HepG2 (cell line): Measurements from ENCODE around the gene ADCY9.

Experiments
- CENPX ChIP-seq: sonication (generic); formaldehyde crosslinking; IDR thresholded peaks from 2 replicates; pipeline ENCODE4 v1.9.0; 2021; ENCODE audit warnings: mild to moderate bottlenecking, missing genetic modification reagents, moderate library complexity
- KAT2B ChIP-seq: fragments of 150-350 bp; IDR thresholded peaks from 2 replicates; pipeline ENCODE4 v1.6.1; 2014; ENCODE audit warnings: low read depth, low read length, borderline replicate concordance
- RAD51 ChIP-seq: fragments of 450-650 bp; IDR thresholded peaks from 2 replicates; pipeline ENCODE4 v1.6.1; 2016; ENCODE audit warnings: borderline replicate concordance
- RORA ChIP-seq: sonication (generic); formaldehyde crosslinking; IDR thresholded peaks from 2 replicates; pipeline ENCODE4 v1.5.0; 2020; ENCODE audit warnings: mild to moderate bottlenecking, missing genetic modification reagents, moderate library complexity
- TF ChIP-seq, protein P1 (sequence below): IDR thresholded peaks from 2 replicates; pipeline ENCODE4 v1.6.1; 2012; ENCODE audit warnings: low read depth, low read length, improper control_type of control experiment

DNA sequence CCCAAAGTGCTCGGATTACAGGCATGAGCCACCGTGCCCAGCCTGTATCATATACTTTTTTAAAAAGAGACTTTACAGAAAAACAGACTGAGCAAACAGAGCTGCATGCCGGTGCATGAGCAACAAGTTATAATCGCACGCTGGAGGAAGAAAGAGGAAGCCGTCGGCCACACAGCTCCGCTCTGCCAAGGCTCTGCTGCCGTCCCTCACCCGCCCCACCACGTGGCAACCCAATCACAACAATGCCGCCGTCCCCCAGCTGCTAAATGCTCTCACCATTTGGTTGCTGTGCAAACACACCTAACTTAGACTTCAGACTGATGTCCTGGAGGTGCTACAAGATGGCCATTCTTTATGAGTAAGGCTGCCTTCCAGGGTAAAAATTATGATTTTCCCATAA is 83.5 kb downstream of the ADCY9 start:
- TF ChIP-seq, protein P1, sequence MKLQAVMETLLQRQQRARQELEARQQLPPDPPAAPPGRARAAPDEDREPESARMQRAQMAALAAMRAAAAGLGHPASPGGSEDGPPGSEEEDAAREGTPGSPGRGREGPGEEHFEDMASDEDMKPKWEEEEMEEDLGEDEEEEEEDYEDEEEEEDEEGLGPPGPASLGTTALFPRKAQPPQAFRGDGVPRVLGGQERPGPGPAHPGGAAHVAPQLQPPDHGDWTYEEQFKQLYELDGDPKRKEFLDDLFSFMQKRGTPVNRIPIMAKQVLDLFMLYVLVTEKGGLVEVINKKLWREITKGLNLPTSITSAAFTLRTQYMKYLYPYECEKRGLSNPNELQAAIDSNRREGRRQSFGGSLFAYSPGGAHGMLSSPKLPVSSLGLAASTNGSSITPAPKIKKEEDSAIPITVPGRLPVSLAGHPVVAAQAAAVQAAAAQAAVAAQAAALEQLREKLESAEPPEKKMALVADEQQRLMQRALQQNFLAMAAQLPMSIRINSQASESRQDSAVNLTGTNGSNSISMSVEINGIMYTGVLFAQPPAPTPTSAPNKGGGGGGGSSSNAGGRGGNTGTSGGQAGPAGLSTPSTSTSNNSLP: no peak
- TF ChIP-seq CENPX (CRISPR knock-in tag) (no peak), KAT2B (no peak), RORA (CRISPR knock-in tag) (no peak), RAD51 (no peak)
